Left ventricle myocardium inferior (tissue), 1 donor: Measurements from ENCODE around the gene RDH12. TPM values are rescaled to one million over a fixed set of nuclear protein-coding genes. Genes with fewer than 3 reads are reported as not detected.
"Not testable (repeated sequence)": the region's sequence is repeated elsewhere in the genome, so short reads cannot be mapped to it uniquely, and the experiment has no call there.

Experiments
- DNase-seq: peaks from one replicate; pipeline ENCODE4 v3.0.0-alpha.2; 2020
- H3K27ac ChIP-seq: fragments of 200-600 bp; replicated peaks from 2 replicates; pipeline ENCODE4 v1.8.0; 2021
- H3K27me3 ChIP-seq: fragments of 200-600 bp; 2 replicates; pipeline ENCODE4 v1.8.0; 2021; ENCODE audit warnings: low read depth
- H3K36me3 ChIP-seq: fragments of 200-600 bp; 2 replicates; pipeline ENCODE4 v1.8.0; 2021
- H3K4me1 ChIP-seq: fragments of 200-600 bp; 2 replicates; pipeline ENCODE4 v1.8.0; 2021
- H3K4me3 ChIP-seq: fragments of 200-600 bp; 2 replicates; pipeline ENCODE4 v1.8.0; 2021; ENCODE audit warnings: mild to moderate bottlenecking, moderate library complexity
- H3K9me3 ChIP-seq: fragments of 200-600 bp; replicated peaks from 2 replicates; pipeline ENCODE4 v1.8.0; 2021
- intact Hi-C: fragments of 100-400 bp; cut with micrococcal nuclease; formaldehyde crosslinking; loops from one replicate; pipeline ENCODE4 v1.11.0; 2022
- total RNA-seq: library from RNA; stranded (reverse); fragmentation: NEBNext Ultra II Directional; extraction: Animal tissue kit (Norgen Biotek cat#: 25700); gene quantifications from one replicate; pipeline ENCODE4 v1.2.1, GENCODE V29; 2021
- TF ChIP-seq, protein P1 (sequence below): fragments of 200-600 bp; IDR thresholded peaks from 2 replicates; pipeline ENCODE4 v1.8.0; 2021; ENCODE audit warnings: antibody characterized with exemption, mild to moderate bottlenecking, borderline replicate concordance
- donor health status: DM: no; HTN: yes; CAD: no; lungs with severe emphysema.

RDH12 gene
- total RNA-seq, 1 donor from 2014 or later: not detected

DNA sequence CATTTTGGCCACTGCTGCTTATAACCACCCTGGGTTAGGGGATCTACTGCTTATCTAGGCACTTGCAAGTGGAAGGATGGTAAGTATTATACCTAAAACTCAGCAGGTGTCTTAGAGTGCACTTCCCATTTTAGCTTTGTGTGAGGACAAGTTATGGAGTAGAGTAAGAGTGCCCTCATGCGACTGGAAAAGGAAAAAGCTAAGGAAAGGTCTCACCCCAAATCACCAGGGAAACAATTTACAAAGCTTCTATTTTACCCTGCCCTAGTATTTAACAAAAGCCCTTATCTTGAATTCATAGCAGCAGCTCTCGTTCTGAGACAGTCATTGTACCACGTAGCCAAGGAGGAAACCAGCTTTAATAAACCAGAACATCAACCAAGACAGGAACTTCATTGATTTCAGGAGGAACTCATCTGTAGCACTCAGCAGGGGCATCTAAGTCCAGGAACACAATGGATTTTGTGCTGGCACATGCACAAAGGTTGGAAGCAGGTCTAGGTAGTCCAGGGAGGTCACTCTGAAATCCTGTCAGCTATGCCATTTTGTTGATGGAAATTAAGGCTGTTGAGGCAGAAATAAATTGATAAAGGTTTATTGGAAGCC lies 2.9 kb downstream of the RDH12 start:
- H3K27me3 ChIP-seq: no peaks in the 10 kb centered on the region
- H3K4me1 ChIP-seq: no peaks in the 10 kb centered on the region
- H3K4me3 ChIP-seq: no peak overlapping the region
- intact Hi-C loops: no loop called here
- no peak for DNase-seq
- no peaks in the 10 kb centered on the region for H3K36me3 ChIP-seq
- TF ChIP-seq, protein P1, sequence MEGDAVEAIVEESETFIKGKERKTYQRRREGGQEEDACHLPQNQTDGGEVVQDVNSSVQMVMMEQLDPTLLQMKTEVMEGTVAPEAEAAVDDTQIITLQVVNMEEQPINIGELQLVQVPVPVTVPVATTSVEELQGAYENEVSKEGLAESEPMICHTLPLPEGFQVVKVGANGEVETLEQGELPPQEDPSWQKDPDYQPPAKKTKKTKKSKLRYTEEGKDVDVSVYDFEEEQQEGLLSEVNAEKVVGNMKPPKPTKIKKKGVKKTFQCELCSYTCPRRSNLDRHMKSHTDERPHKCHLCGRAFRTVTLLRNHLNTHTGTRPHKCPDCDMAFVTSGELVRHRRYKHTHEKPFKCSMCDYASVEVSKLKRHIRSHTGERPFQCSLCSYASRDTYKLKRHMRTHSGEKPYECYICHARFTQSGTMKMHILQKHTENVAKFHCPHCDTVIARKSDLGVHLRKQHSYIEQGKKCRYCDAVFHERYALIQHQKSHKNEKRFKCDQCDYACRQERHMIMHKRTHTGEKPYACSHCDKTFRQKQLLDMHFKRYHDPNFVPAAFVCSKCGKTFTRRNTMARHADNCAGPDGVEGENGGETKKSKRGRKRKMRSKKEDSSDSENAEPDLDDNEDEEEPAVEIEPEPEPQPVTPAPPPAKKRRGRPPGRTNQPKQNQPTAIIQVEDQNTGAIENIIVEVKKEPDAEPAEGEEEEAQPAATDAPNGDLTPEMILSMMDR: peak; percentile 78
- H3K9me3 ChIP-seq: peaks cover under 1% of the 10 kb centered on the region
- no peak overlapping the region for H3K27ac ChIP-seq

DNA sequence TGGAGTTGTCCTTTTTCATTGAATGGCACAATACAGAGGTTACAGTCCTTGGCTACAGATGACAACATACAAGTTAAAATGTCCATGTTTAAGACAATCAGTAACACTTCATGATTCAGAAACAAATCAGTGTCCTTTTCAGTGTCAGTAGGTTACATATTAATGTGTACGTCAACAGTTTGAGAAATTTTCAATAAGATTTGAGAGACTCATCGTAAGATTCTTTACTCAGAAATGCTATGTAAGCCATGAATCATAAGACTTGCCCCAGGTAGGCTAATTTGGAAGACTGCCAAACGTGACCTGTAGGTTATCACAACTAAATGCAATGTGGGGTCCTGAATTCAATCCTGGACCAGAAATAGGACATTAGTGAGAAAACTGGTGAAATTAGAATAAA lies 3.5 kb downstream of the RDH12 start:
- DNase-seq: no peak
- Histone ChIP-seq H3K4me1 (no peaks in the 10 kb centered on the region), H3K4me3 (no peak overlapping the region), H3K27ac (no peak overlapping the region), H3K36me3 (no peaks in the 10 kb centered on the region), H3K27me3 (no peaks in the 10 kb centered on the region), H3K9me3 (peaks cover 7% of the 10 kb centered on the region)
- TF ChIP-seq, protein P1: no peak
- intact Hi-C loops: no loop called here

DNA sequence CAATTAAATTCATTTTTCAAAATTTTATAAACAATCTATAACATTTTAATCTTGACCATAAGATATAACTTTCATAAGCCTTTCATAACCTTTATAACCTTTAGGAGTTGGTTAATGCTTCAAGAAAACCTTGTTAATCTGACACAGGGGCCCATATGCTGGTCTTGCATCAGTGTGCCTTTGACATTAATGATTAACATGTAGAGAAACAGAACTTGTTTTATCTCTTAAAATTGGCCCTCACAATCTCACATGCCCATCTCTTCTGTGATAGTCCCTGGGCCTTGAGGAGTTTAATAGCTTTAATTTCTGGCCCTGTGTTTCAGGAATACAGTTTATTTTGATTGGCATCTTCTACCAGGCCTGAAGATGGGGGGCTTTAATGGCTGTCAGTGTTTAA lies 7.7 kb downstream of the RDH12 start:
- intact Hi-C loops, DNase-seq, H3K27me3 ChIP-seq, H3K36me3 ChIP-seq, H3K4me1 ChIP-seq, H3K27ac ChIP-seq, H3K4me3 ChIP-seq: not testable (repeated sequence)
- H3K9me3 ChIP-seq: peaks cover 15% of the 10 kb centered on the region

DNA sequence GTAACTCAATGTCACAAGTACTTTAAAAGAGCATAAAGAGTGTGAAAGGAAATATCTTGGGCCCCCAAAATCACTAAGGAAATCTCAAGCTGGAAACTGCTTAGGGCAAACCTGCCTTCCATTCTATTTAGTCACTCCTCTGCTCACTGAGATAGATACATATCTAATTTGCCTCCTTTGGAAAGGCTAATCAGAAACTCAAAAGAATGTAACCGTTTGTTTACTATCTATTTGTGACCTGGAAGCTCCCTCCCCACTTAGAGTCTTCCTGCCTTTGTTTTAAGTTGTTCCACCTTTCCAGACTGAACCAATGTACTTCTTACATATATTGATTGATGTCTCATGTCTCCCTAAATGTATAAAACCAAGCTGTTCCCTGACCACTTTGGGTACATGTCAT lies 8.1 kb downstream of the RDH12 start:
- H3K4me3 ChIP-seq, H3K36me3 ChIP-seq, H3K27ac ChIP-seq, H3K27me3 ChIP-seq, DNase-seq, H3K4me1 ChIP-seq, intact Hi-C loops: not testable (repeated sequence)
- H3K9me3 ChIP-seq: peaks cover 15% of the 10 kb centered on the region

DNA sequence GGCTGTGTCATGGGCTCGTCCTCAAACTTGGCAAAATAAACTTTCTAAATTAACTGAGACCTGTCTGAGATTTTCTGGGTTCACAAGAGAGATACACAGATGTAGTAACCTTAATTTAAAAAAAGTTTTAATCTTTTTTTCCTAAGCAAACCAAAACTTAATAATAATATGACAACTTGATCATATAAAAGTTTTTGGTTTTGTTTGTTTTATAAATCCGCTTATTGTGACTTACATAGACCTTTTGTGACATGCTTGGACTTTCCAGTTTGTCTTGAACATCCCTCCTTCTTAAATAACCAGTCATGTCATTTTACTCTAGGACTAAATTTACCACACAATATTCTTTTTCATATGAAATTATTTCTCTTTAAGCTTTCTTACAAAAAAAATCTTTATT lies 8.5 kb downstream of the RDH12 start:
- Histone ChIP-seq H3K9me3 (peaks cover 15% of the 10 kb centered on the region), H3K4me1 (no peaks in the 10 kb centered on the region), H3K36me3 (no peaks in the 10 kb centered on the region), H3K27me3 (no peaks in the 10 kb centered on the region), H3K27ac (no peak overlapping the region), H3K4me3 (no peak overlapping the region)
- TF ChIP-seq, protein P1: no peak
- no peak for DNase-seq
- intact Hi-C loops: no loop called here

DNA sequence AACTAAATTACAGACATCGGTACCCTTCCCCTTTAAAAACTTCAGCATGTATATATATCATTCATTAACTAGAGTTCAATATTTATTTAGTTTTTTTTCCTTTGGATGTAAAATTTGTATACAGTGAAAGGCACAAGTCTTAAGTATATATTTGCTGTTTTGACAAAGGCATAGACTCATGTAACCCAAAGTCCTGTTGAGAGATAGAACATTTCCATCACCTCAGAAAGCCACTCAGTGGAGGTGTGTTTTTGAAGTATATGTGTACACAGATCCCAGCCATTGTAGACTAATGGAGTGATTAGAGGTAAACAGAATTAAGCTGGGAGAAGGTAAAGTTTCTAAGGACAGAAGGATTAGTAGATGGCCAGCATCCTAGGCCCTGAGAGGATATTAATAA lies 15.4 kb downstream of the RDH12 start:
- H3K9me3 ChIP-seq: no peaks in the 10 kb centered on the region
- H3K36me3 ChIP-seq: no peaks in the 10 kb centered on the region
- intact Hi-C loops: no loop called here
- TF ChIP-seq, protein P1: no peak
- H3K4me3 ChIP-seq: no peak overlapping the region
- no peak overlapping the region for H3K27ac ChIP-seq
- H3K4me1 ChIP-seq: peaks cover 1% of the 10 kb centered on the region
- DNase-seq: no peak
- H3K27me3 ChIP-seq: no peaks in the 10 kb centered on the region

DNA sequence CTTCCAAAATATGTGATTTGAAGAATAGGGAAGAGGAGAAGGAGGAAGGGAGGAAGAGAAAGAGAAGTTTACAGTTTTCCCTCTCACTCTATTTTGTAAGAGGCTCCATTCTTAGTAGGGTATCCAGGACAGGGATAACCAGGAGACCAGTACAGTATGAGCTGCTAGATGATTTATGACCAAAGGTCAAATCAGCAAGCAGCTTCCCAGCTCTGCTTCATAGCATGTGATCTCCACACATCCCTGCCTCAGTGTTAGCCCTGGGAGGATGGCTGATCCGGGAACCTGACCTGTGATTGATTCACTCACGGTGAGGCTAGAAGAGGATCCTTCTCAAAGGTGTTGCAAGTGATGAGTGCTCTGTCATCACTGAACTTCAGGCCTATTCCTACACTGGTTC lies 16.6 kb downstream of the RDH12 start:
- TF ChIP-seq, protein P1: no peak
- Histone ChIP-seq H3K36me3 (no peaks in the 10 kb centered on the region), H3K9me3 (no peaks in the 10 kb centered on the region), H3K27ac (no peak overlapping the region), H3K27me3 (no peaks in the 10 kb centered on the region), H3K4me3 (no peak overlapping the region), H3K4me1 (peaks cover 11% of the 10 kb centered on the region)
- DNase-seq: no peak
- intact Hi-C loops: no loop called here

DNA sequence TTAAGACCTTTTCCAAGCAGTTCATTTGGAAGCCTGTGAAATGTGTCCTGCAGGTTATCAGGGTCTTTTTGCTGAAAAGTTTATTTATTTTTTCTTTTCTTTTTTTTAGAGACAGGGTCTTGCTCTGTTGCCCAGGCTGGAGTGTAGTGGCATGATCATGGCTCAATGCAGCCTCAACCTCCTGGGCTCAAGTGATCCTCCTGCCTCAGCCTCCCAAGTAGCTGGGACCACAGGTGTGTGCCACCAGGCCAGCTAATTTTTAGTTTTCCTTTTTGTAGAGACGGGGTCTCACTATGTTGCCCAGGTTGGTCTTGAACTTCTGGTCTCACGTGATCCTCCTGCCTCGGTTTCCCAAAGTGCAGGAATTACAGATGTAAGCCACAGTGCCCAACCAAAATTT lies 17.7 kb downstream of the RDH12 start:
- H3K4me3 ChIP-seq, intact Hi-C loops, H3K36me3 ChIP-seq, H3K27me3 ChIP-seq, H3K9me3 ChIP-seq, DNase-seq, H3K27ac ChIP-seq: not testable (repeated sequence)
- peaks cover 11% of the 10 kb centered on the region for H3K4me1 ChIP-seq
